GM19328 (cell line): Measurements from ENCODE around the gene PLTP.
"Not testable (repeated sequence)": the region's sequence is repeated elsewhere in the genome, so short reads cannot be mapped to it uniquely, and the experiment has no call there.

Experiments used
- ATAC-seq: cut with Tn5 transposase; IDR thresholded peaks from one replicate; pipeline ENCODE4 v1.9.1; 2021; ENCODE audit warnings: mild to moderate bottlenecking, moderate library complexity; ENCODE audit not compliant: unreplicated experiment

Gene PLTP

DNA sequence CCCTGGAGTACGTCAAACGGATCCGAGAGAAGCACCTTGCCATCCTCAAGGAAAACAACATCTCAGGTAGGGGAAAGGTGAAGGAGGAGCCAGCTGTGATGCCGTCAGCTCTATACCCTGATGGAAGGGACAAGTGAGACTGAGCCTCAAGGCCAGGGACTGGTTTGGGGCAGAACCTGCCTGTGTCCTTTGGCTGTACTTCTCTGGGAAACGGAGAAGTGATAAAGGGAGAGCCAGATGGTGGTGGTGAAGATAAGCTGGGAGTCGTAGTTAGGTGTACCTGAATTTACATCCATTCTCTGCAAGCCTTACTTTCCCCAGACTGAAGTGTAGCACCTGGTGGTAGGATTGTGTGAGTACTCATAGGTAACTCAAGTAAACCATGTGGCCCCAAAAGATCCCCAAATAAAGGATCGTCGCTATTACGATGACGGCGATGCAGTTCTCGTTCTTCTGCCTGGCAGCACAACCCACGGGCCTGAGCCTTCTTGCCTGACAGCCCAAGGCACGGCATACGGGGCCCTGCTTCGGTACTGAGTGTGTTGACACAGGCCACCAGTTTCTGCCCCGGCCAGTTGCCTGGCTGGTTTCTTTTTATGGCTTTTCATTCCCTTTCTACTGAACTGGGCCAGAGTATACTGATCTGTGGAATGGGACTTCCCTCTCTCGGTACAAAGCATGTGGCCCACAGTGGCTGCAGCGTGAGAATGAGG is 33.2 kb upstream of the PLTP start:
- ATAC-seq, result no peak

DNA sequence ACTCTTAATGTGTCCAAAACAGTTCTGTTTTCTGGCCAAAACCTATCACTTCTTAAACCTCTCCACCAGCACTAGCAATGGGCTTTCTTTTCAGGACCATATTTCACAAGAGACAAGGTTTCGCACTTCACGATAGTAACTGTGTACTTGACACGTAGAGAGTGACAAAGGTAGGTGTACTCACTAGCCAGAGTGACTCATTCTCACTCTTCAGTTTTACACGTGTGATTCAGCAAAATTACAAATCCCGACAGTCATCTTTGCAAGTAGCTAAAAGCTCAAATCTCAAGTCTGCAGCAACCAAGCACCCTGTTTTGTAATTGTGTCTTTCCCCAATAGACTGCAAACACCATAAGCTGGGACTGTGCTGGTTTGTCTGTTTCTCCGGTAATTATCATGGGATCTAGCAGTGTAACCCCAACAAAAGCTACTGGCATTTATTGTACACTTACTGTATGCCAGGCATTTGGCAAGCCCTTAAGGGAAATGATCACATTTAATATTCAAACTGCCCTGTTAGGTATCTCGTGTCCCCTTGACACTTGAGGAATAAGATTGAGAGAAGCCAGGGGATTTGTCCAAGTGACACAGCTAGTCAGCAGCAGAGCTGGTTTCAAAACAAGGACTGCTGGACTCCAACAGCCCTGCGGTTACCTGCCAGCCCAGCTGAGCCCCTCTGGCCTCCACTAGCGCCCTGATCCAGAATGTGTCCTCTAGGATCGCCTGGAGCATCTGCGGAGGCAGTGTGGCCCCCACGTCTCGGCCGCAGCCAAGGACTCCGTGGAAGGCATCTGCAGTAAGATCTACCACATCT is 32.4 kb upstream of the PLTP start:
- no peak for ATAC-seq

DNA sequence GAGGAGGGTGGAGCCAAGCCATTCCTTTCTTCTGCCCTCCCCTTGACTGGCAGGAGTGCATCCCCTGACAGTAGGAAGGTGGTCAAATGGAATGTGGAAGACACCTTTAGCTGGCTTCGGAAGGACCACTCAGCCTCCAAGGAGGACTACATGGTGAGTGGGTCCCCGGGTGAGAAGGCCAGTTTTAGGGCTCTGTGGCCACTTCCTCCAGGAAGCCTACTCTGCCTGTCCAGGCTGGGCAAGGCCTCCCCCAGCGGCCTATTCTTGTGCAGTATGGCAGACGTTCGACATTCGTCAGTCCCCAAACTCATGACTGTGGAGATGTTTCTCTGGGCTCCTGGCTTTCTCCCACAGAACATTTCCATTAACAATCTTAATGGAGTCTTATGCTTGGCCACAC is 31.7 kb upstream of the PLTP start:
- ATAC-seq, result no peak

DNA sequence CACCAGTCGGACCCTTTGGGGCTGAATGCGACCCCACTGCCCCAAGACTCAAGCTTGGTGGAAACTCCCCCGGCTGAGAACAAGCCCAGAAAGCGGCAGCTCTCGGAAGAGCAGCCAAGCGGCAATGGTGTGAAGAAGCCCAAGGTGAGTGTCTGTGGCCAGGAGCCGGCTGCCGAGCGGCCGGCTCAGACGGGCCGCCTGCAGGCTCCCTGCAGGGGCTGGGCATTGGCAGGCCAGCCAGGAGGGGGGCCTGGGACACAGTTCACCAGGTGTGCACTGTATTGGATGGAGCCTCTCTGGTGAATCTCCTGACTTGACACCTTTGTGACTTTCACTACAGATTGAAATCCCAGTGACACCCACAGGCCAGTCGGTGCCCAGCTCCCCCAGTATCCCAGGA is 28.5 kb upstream of the PLTP start:
- ATAC-seq, result no peak

DNA sequence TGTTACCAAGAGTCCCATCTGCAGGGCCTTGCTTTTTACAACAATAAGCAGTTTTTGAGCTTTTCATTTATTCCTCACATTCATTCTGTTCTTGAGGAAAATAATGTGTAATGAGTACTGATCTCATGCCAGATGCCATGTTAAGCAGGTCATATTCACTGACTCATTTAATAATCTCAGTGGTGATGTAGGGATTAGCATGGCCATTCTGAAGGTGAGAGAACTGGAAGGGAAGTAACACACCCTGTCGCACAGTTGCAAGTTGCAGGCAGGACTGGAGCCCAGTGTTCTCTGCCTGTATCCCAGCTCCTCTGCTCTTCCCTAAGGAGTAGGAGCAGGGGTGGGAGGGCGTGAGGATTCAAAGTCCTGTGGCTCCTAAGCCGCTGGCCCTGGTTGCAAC is 28.1 kb upstream of the PLTP start:
- no peak for ATAC-seq

DNA sequence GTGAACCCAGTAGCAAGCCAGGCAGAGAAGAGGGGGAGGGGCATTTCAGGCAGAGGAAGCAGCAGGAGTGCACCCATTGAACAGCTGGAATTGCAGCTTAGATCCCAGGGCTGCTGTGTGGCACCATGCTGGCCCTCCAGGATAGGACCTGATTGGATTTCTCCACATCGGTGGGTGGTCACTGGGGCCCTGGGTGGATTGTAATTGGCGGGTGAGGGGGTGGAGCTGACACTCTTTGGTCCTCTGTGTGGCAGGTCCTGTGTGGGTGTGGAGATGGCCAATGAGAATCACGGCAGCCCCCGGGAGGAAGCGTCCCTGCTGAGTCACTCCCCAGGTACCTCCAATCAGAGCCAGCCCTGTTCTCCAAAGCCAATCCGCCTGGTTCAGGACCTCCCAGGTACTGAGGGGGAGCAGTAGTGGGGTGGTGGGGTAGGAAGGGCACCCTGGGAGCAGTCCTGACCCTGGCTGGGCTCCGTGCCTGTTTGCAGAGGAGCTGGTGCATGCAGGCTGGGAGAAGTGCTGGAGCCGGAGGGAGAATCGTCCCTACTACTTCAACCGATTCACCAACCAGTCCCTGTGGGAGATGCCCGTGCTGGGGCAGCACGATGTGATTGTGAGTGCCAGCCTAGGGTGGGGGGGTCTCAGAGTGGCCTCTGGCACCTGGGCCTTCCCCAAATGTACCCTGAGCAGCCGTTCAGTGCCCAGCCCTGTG is 26.9 kb upstream of the PLTP start:
- no peak for ATAC-seq

DNA sequence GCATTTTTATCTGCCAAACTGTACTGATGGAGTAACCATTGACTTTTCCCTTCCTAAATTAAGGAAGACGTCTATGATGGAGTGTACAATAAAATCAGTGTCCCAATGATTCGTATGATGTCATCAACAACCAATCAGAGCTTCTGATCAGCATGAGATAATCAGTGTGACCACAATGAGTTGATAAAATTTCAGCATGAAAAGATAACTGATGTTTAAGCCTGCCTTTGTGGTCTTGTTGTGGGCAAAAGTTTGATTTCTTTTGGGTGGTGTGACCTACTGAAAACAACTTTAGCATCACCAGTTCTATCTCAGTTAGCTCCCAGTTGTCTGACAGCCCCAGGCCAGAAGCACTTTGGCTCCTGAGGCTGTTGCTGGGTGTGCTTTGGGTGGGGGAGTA is 25.8 kb upstream of the PLTP start:
- no peak for ATAC-seq

DNA sequence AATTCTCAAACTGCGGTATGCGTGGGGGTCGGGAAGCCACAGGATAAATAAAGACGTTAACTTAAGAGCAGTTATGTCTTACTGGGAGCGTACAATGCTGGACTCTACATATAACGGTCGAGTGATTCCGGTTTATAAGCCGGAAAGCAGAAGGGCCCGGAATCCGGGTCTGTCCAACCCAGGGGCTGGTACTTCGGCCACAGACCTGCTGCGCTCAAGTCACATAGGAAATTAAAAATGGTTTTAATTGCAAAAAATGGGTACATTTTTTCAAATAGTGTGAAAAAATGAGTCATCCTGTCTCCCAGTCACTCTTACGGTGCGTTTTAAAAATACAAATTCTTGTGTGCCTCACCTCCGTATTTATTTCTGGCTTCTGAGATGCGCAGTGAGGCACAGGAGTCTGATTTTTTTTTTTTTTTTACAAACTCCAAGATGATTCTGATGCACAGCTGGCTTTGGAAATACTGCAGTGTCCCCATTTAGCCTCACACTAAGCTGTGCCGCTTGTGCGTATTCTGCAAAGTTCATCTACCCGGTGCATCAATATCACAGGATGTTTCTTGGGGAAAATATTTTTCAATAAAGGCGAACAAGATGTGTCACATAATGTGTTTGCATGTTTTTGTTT is 23.6 kb upstream of the PLTP start:
- no peak for ATAC-seq

DNA sequence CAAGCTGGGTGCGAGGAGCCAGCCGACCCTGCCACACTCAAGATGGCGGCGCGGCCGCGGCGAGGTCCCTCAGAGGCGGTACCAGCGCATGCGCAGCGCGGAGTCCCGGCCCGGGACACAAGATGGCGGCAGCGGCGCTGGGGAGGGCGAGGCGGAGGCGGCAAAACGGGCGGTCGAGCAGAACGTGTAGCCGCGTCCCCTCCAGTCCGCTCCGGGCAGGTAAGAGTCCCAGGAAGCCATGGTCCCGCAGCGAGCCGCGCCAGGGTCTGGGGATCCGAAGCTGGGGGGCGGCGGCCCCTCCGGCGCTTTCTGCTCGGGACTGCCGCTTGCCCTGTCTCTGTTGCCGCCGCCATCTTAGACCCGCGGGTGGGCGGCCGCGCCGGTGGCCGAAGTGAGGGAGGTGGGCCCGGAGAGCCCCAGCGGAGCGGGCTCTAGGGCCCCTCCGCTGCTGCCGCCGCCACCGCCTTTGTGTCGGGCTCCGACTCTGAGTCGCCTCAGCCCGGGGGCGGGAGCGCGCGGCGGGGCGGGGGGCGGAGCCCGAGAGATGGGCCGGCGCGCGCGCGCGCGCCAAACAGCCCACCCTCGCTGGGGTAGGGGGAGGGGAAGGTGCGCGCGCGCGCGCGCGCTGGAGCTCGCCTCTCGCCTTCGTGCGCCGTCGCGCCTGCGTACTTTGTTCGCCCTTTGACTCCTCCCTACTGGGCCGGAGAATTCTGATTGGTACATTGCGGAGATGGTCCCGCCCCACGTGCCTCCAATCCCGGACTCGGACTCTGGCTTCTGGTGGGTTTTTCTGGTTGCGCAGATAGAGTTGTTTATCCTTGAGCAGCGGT is 22.8 kb upstream of the PLTP start, which contains the start of gene PCIF1:
Gene PCIF1, plus strand, starts transcription at position 98 of the 830 bp plus-strand sequence. CDS start 4,317 bp downstream, outside the sequence.
- ATAC-seq, result peak; percentile 82

DNA sequence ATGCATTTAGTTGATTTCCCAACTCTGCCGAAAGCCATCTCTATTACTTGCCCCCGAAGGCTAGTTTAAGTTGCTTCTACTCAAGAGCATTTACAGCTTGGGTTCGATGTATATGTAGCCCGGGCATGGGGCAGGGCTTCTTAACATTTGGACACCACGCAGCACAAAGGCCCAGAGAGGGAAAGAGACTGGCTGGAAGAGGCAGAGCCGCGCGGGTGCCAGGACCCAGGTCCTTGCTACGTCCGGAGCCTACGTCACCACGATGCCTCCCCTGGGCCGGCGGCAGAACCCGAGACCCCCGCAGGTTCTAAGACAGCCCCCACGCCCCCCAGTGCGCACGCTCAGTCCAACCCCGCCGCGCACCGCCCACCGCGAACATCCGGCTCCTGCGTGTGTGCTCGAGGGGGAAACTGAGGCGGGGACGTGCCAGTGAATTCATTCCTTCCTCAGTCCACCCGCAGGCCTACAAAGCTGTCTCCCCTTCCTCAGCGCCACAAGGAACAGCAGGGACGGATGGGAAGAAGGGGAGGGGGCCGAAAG is 22.2 kb upstream of the PLTP start:
- ATAC-seq, result peak; percentile 8

DNA sequence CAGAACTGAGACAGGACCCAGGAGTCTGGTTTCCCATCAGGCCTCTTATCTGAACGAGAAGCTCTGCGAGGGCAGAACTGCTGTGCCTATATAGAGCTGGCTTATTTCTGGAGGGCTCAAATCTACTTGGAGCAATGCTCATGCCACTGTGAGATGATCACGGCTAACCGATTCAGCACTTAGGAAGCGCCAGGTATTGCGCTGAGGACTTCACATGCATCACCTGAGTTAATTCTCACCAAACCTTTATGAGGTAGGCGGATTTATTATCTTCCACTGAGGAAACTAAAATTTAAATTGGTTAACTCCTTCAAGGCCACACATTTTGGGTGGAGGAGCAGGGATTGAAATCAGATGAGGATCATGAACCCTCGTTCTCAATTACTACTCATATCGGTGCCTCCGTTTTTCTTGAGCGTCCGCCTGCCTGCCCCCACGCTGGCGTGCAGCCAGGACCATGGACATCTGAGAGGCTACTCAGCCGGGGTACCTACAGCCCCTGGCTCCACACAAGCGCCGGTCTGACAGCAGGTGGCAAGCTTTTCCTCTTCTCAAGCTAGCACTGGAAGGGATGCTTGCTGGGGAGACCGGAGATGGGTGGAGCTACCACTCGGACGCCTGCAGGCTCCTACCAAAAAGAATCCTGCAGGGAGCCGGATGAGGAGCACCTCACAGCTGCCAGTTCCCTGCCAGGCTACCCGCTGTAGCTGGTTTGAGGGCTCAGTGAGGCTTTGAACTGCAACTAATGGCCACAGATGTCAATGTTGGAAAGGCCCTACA is 21.5 kb upstream of the PLTP start:
- ATAC-seq, result no peak

DNA sequence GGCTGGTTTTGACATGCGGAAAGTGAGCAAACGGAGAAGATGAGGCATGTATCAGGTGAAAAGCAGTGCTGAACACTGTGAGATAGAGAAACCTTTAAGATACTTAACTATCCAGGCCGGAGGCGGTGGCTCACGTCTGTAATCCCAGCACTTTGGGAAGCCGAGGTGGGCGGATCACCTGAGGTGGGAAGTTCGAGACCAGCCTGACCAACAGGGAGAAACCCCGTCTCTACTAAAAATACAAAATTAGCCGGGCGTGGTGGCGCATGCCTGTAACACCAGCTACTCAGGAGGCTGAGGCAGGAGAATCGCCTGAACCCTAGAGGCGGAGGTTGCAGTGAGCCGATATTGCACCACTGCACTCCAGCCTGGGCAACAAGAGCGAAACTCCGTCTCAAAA is 19.7 kb upstream of the PLTP start:
- ATAC-seq, result not testable (repeated sequence)

DNA sequence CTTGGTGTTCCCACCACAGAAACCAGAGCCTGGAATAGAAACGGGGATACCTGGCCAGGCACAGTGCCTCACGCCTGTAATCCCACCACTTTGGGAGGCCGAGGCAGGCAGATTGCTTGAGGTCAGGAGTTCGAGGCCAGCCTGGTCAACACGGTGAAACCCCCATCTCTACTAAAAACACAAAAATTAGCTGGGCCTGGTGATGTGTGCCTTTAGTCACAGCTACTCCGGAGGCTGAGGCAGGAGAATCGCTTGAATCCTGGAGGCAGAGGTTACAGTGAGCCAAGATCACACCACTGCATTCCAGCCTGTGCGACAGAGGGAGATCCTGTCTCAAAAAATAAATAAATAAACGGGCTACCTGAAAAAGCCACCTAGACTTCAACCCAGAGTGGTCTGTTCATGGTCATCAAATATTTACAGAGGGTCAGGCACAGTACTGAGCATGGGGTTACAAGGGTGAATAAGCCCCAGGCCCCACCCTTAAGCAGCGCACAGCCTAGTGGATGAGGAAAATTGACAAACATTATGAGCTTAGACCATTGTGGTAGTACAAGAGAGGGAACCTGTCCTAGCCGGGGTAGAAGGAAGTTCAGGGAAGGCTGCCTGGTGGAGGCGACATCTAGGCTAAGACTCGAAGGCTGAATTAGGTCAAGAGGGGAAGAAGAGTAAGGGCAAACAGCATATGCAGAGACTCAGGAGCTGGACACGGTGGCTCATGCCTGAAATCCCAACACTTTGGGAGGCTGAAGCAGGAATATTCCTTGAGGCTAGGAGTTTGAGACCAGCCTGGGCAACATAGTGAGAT is 15.3 kb upstream of the PLTP start:
- ATAC-seq, result no peak

DNA sequence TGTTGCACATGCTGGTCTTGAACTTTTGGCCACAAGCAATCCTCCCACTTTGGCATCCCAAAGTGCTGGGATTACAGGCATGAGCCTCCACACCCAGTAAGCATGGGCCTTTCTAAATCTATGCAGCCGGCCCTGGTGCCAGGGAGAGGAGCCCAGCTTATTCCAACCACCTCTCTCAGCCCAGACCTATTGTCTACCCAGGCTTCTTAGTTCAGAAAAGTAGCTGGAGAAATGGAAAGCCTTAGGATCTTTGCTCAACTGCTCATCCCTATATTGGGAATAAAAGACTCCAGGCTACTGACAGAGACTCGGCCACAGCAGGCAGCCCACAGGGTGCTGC is 14.7 kb upstream of the PLTP start:
- ATAC-seq, result no peak

DNA sequence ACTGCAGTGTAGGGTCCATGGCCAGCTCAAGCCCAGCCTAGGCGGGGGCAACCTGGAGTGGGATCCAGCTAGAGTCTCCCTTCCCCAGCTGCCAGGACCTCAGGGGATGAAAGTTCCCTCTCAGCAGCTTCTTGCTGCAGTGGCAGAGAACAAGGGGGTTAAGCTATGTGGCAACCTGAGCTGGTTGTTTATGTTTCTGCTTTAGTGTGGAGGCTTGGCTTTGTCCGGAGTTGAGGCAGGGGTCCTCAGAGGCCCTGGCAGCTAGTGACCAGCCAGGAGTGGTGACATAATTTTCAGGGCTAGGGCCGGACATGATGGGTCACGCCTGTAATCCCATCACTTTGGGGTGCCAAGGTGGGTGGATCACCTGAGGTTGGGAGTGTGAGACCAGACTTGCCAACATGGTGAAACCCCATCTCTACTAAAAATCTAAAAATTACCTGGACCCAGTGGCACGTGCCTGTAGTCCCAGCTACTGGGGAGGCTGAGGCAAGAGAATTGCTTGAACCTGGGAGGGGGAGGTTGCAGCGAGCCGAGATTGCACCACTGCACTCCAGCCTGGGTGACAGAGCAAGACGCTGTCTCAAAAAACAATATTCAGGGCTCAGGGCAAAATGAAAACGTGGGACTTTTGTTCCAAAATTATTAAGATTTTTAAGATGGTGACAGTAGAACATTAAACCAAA is 14.0 kb upstream of the PLTP start:
- ATAC-seq, result no peak

DNA sequence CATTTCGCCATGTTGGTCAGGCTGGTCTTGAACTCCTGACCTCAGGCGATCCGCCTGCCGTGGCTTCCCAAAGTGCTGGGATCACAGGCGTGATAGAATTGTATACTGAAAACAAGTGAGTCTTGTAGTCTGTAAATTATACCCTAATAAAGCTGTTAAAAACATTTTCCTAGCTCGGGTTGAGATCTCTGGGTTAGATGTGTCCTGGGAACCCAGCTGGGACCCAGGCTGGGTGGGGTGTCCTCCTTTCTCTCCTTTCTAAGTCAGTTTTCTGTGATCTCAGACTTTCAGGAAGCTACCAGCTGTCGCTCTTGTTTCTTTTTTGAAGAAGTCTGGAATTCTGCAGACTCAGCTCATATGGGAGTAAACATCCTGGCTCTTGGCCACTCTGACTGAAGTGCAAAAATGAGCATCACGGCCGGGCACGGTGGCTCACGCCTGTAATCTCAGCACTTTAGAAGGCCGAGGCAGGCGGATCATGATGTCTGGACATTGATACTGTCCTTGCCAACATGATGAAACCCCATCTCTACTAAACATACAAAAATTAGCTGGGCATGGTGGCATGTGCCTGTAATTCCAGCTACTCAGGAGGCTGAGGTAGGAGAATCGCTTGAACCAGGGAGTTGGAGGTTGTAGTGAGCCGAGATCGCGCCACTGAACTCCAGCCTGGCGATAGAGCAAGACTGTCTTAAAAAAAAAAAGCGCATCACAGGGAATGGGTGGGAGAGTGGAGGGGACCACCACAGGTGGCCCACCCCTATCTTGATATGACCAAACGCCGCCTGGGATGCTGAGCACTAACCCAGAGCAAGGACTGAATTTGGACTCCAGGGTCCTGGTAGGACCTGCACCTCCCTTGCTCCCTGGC is 12.7 kb upstream of the PLTP start:
- ATAC-seq, result no peak
